ENCODE measurements around the gene KCNJ15.

- TF ChIP-seq CTCF (IDR thresholded peaks at IDR 0.05), result no peak
- no peak for TF ChIP-seq POLR2AphosphoS5 (IDR thresholded peaks at IDR 0.05)
- no peak for TF ChIP-seq POLR2A (IDR thresholded peaks at IDR 0.05)
Measured at GRCh38 chr21:38330666-38331065, 73.9 kb downstream of the KCNJ15 start.

Measured in transverse colon (tissue), 4 donors.